Measurements from ENCODE around the gene C7orf57.

- no peak for TF ChIP-seq CTCF (IDR thresholded peaks at IDR 0.05)
- TF ChIP-seq SMC3 (IDR thresholded peaks at IDR 0.05; ENCODE audit: low read depth, low read length), result no peak
- TF ChIP-seq IRF3 (IDR thresholded peaks at IDR 0.05; ENCODE audit: low read depth, low read length), result no peak
- no peak for TF ChIP-seq EZH2phosphoT487 (IDR thresholded peaks at IDR 0.05; ENCODE audit: borderline replicate concordance, low read depth)
- TF ChIP-seq RAD21 (IDR thresholded peaks at IDR 0.05; ENCODE audit: low read length), result no peak
- no peak for TF ChIP-seq GABPA (IDR thresholded peaks at IDR 0.05; ENCODE audit: low read depth)
- no peak for TF ChIP-seq EP300 (IDR thresholded peaks at IDR 0.05; ENCODE audit: borderline replicate concordance in 1 of 2, low read depth in 1 of 2, low read length in 1 of 2)
- TF ChIP-seq RXRA (IDR thresholded peaks at IDR 0.05; ENCODE audit: borderline replicate concordance, low read depth), result no peak
- TF ChIP-seq PBX3 (IDR thresholded peaks at IDR 0.05), result no peak
- no peak for TF ChIP-seq USF2 (IDR thresholded peaks at IDR 0.05; ENCODE audit: borderline replicate concordance, low read depth, low read length)
- TF ChIP-seq, protein P1, sequence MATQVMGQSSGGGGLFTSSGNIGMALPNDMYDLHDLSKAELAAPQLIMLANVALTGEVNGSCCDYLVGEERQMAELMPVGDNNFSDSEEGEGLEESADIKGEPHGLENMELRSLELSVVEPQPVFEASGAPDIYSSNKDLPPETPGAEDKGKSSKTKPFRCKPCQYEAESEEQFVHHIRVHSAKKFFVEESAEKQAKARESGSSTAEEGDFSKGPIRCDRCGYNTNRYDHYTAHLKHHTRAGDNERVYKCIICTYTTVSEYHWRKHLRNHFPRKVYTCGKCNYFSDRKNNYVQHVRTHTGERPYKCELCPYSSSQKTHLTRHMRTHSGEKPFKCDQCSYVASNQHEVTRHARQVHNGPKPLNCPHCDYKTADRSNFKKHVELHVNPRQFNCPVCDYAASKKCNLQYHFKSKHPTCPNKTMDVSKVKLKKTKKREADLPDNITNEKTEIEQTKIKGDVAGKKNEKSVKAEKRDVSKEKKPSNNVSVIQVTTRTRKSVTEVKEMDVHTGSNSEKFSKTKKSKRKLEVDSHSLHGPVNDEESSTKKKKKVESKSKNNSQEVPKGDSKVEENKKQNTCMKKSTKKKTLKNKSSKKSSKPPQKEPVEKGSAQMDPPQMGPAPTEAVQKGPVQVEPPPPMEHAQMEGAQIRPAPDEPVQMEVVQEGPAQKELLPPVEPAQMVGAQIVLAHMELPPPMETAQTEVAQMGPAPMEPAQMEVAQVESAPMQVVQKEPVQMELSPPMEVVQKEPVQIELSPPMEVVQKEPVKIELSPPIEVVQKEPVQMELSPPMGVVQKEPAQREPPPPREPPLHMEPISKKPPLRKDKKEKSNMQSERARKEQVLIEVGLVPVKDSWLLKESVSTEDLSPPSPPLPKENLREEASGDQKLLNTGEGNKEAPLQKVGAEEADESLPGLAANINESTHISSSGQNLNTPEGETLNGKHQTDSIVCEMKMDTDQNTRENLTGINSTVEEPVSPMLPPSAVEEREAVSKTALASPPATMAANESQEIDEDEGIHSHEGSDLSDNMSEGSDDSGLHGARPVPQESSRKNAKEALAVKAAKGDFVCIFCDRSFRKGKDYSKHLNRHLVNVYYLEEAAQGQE (IDR thresholded peaks at IDR 0.05; ENCODE audit: low read depth, low read length), result no peak
These were observed 24.0 kb upstream of the C7orf57 start for GRCh38 chr7:48011323-48011722.
